Left ventricle myocardium inferior (tissue), 1 donor: Measurements from ENCODE around the gene UGT1A10. TPM values are rescaled to one million over a fixed set of nuclear protein-coding genes. Genes with fewer than 3 reads are reported as not detected.

Experiments used
- DNase-seq: peaks from one replicate; pipeline ENCODE4 v3.0.0-alpha.2; 2020
- H3K27ac ChIP-seq: fragments of 200-600 bp; replicated peaks from 2 replicates; pipeline ENCODE4 v1.8.0; 2021
- H3K27me3 ChIP-seq: fragments of 200-600 bp; 2 replicates; pipeline ENCODE4 v1.8.0; 2021; ENCODE audit warnings: low read depth
- H3K36me3 ChIP-seq: fragments of 200-600 bp; 2 replicates; pipeline ENCODE4 v1.8.0; 2021
- H3K4me1 ChIP-seq: fragments of 200-600 bp; 2 replicates; pipeline ENCODE4 v1.8.0; 2021
- H3K4me3 ChIP-seq: fragments of 200-600 bp; 2 replicates; pipeline ENCODE4 v1.8.0; 2021; ENCODE audit warnings: mild to moderate bottlenecking, moderate library complexity
- H3K9me3 ChIP-seq: fragments of 200-600 bp; replicated peaks from 2 replicates; pipeline ENCODE4 v1.8.0; 2021
- intact Hi-C: fragments of 100-400 bp; cut with micrococcal nuclease; formaldehyde crosslinking; loops from one replicate; pipeline ENCODE4 v1.11.0; 2022
- total RNA-seq: library from RNA; stranded (reverse); fragmentation: NEBNext Ultra II Directional; extraction: Animal tissue kit (Norgen Biotek cat#: 25700); gene quantifications from one replicate; pipeline ENCODE4 v1.2.1, GENCODE V29; 2021
- TF ChIP-seq, protein P1 (sequence below): fragments of 200-600 bp; IDR thresholded peaks from 2 replicates; pipeline ENCODE4 v1.8.0; 2021; ENCODE audit warnings: antibody characterized with exemption, mild to moderate bottlenecking, borderline replicate concordance
- donor health status: DM: no; HTN: yes; CAD: no; lungs with severe emphysema.

UGT1A10 gene
- total RNA-seq, 1 donor from 2014 or later, result not detected

DNA sequence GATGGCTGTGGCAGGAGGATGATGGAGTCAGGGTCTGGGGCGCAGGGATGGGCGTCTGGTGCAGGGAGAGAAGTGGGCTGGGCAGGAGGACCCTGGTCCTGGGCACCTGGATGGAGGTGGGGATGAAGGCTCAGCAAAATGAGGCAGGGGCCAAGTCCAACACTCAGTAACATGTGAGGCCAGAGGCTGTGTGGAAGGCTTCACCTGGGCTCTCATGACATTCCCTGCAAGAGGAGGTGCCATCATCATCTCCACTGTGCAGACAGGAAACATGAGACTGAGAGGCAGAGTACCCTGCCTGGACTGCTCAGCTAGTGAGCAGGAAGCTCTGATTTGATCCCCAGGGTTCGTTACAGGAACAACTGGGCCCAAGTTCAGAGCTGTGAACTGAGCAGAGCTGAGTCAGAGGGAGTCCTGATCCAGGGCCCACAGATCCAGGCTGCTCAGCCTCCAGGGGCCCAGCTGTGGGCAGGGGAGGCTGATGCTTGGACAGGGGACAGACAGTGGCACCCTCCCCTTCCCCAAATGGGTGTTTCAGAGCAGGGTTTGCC is 181.2 kb downstream of the UGT1A10 start:
- peaks cover 24% of the 10 kb centered on the region for H3K27me3 ChIP-seq
- H3K4me3 ChIP-seq, result no peak overlapping the region
- H3K4me1 ChIP-seq, result no peaks in the 10 kb centered on the region
- H3K27ac ChIP-seq, result no peak overlapping the region
- TF ChIP-seq, protein P1, sequence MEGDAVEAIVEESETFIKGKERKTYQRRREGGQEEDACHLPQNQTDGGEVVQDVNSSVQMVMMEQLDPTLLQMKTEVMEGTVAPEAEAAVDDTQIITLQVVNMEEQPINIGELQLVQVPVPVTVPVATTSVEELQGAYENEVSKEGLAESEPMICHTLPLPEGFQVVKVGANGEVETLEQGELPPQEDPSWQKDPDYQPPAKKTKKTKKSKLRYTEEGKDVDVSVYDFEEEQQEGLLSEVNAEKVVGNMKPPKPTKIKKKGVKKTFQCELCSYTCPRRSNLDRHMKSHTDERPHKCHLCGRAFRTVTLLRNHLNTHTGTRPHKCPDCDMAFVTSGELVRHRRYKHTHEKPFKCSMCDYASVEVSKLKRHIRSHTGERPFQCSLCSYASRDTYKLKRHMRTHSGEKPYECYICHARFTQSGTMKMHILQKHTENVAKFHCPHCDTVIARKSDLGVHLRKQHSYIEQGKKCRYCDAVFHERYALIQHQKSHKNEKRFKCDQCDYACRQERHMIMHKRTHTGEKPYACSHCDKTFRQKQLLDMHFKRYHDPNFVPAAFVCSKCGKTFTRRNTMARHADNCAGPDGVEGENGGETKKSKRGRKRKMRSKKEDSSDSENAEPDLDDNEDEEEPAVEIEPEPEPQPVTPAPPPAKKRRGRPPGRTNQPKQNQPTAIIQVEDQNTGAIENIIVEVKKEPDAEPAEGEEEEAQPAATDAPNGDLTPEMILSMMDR, result no peak
- intact Hi-C loops, result no loop called here
- H3K36me3 ChIP-seq, result no peaks in the 10 kb centered on the region
- H3K9me3 ChIP-seq, result peaks cover 11% of the 10 kb centered on the region
- DNase-seq, result no peak

DNA sequence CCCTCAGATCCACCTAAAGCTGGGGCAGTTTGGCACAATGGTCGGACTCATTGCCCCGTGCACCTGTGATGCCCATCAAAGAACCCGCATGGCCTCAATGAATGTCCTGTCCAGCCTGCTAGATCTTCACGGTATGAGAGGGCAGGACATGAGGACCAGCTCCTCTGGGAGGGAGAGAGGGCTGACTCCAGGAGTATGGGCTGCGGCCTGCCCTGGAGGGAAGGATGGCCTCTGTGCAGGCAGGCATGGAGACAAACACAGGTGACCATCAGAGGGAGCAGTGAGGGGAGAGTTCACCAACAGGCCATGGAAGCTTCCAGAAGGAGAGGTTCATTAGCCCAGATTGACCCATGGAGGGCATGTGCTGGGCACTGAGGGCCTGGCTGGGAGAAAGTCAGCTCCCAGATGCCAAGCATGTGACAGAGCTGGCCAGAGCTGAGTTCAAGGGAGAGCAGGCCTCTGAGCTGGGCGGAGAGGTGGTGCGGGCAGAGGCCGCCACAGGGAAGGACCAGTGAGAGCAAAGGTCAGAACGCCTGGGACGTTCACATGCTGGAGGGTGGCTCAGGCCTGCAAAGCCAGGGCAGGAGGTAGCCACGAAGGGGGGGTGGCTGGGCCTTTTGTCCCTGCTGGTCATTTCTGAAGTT is 181.9 kb downstream of the UGT1A10 start:
- no peak for DNase-seq

DNA sequence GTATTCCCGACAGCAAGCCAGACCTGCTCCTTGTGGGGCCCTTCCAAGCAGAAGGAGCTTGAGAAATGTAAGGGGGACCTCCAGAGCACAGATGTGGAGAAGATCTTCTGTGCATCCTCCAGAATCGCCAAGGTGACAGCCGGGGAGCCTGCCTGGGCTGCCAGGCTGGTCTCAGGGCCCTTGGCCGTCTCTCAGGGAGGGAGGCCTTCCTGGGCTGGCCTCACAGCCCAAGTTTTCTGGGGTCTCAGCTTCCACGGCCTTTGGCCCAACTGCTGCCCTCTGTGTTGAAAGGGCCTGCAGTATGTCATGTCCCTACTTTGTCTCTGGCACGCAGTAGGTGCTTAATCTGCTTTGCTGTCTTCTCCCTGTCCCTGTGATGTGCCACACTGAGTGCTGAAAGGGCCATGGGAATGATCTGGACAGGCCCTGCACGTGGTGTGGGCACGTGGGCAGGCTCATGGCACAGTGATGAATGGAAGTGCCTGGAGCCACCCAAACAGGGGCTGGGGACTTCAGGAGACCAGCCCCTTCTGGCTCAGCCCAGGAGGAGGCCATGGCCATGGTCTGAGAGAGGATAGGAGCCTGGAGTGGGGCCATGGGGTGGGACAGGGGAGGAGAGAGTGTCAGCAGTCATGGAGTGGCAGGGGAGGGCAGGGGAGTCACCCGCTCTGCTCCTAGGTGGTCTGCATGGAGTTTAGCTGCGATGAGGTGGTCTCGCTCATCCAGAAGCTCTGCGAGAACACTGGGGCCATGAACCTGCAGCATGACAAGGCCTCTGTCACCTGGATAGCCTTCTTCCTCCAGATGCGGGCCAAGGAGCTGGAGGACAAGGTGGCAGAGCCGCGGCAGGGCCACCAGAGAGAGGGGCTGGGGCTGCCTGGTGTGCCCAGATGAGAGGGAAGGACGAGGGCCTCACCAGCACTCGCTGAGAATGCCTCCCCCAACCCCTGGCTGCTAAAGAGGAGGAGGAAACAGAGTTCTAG is 182.7 kb downstream of the UGT1A10 start:
- TF ChIP-seq, protein P1, result no peak
- no peak for DNase-seq
- H3K9me3 ChIP-seq, result peaks cover 11% of the 10 kb centered on the region
- H3K36me3 ChIP-seq, result no peaks in the 10 kb centered on the region
- peaks cover 30% of the 10 kb centered on the region for H3K27me3 ChIP-seq
- intact Hi-C loops, result no loop called here
- no peak overlapping the region for H3K4me3 ChIP-seq
- H3K4me1 ChIP-seq, result no peaks in the 10 kb centered on the region
- H3K27ac ChIP-seq, result no peak overlapping the region

More for the DNA sequence above, 181.9 kb downstream of the UGT1A10 start:
- Histone ChIP-seq H3K27me3 (peaks cover 30% of the 10 kb centered on the region), H3K4me1 (no peaks in the 10 kb centered on the region), H3K9me3 (peaks cover 11% of the 10 kb centered on the region), H3K4me3 (no peak overlapping the region), H3K27ac (no peak overlapping the region), H3K36me3 (no peaks in the 10 kb centered on the region)
- TF ChIP-seq, protein P1, result no peak
- intact Hi-C loops, result no loop called here

DNA sequence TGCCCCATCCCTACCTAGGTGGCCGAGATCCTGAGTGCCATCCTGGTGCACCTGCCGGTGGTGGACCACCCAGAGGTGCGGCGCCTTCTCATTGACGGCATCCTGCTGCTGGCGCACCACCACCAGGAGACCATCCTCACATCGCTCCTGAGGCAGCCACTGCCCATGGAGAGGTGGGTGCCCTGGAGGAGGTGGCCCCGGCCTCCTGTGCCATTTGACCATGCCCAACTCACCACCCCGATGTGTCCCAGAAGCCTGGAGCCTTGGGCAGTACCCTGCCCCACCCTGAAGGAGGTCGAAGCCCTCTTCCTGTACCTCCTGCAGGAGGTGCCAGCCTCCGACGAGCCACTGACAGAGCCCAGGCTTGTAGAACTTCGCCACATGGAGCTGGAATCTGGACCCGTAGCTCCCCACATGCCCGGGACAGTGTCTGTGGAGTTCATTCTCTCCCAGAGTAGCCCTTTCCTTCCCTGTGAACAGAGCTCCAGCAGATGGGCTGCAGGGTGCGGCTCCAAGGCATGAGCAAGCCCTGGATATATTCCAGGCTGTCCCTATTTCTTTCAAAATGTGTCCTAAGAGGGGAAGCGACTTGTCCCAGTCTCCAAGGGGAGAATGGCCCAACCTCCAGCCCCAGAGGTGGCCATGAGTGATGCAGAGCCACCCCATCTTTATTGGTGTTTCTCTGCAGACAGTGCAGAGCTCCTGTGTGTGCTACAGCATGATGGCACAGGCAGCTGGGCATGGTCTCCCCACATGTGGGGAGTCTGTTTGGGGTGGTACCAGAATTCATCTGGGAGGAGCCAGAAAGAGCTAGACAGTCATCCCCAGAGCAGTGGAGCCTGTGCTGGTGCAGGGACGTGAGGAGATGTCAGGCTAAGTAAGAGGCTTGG is 183.9 kb downstream of the UGT1A10 start:
- Histone ChIP-seq H3K27ac (no peak overlapping the region), H3K4me3 (no peak overlapping the region), H3K4me1 (no peaks in the 10 kb centered on the region), H3K36me3 (no peaks in the 10 kb centered on the region), H3K9me3 (peaks cover 8% of the 10 kb centered on the region), H3K27me3 (peaks cover 30% of the 10 kb centered on the region)
- intact Hi-C loops, result no loop called here
- DNase-seq, result no peak
- TF ChIP-seq, protein P1, result no peak

DNA sequence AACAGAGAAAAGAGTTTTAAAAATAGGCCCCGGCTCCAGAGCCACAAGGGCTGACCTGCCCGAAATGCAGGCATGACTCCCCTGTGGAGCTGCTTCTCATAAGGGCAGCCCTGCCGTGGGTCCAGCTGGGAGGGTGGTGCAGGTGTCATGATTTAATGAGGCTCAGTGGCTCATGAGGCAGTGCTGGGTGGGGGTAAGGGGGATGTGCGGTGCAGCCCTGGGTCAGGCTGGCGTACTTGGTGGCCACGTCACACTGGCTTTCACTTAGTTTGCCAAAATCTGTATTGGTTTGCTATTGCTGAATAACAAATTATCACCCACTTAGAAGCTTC is 184.5 kb downstream of the UGT1A10 start:
- H3K9me3 ChIP-seq, result peaks cover 8% of the 10 kb centered on the region
- intact Hi-C loops, result no loop called here
- no peak for DNase-seq

More for the DNA sequence above, 184.5 kb downstream of the UGT1A10 start:
- H3K27me3 ChIP-seq, result peaks cover 30% of the 10 kb centered on the region
- no peaks in the 10 kb centered on the region for H3K36me3 ChIP-seq
- no peak overlapping the region for H3K4me3 ChIP-seq
- TF ChIP-seq, protein P1, result no peak
- H3K4me1 ChIP-seq, result no peaks in the 10 kb centered on the region
- no peak overlapping the region for H3K27ac ChIP-seq
